Endothelial cell (in vitro differentiated cells): Measurements from ENCODE around the gene PPT1. TPM values are rescaled to one million over a fixed set of nuclear protein-coding genes. Genes with fewer than 3 reads are reported as not detected.
"Not testable (repeated sequence)": the region's sequence is repeated elsewhere in the genome, so short reads cannot be mapped to it uniquely, and the experiment has no call there.

Experiments
- DNase-seq: peaks from one replicate; pipeline ENCODE4 v3.0.0; 2021; ENCODE audit warnings: low spot score
- H3K27ac Mint-ChIP-seq: one replicate; pipeline ENCODE4 v1.8.0; 2021; ENCODE audit warnings: mixed read lengths, inconsistent platforms; ENCODE audit not compliant: unreplicated experiment
- H3K27me3 Mint-ChIP-seq: one replicate; pipeline ENCODE4 v1.8.0; 2021; ENCODE audit warnings: mild to moderate bottlenecking, moderate library complexity, mixed read lengths, inconsistent platforms; ENCODE audit not compliant: unreplicated experiment
- H3K36me3 Mint-ChIP-seq: one replicate; pipeline ENCODE4 v1.8.0; 2021; ENCODE audit warnings: mild to moderate bottlenecking, low read depth, mixed read lengths, inconsistent platforms; ENCODE audit not compliant: unreplicated experiment
- H3K4me1 Mint-ChIP-seq: one replicate; pipeline ENCODE4 v1.8.0; 2021; ENCODE audit warnings: mild to moderate bottlenecking, mixed read lengths, inconsistent platforms; ENCODE audit not compliant: unreplicated experiment
- H3K4me3 Mint-ChIP-seq: one replicate; pipeline ENCODE4 v1.8.0; 2021; ENCODE audit warnings: mild to moderate bottlenecking, mixed read lengths, inconsistent platforms; ENCODE audit not compliant: unreplicated experiment
- H3K9me3 Mint-ChIP-seq: one replicate; pipeline ENCODE4 v1.8.0; 2021; ENCODE audit warnings: mixed read lengths, inconsistent platforms; ENCODE audit not compliant: unreplicated experiment
- CTCF ChIP-seq: fragments of 200-600 bp; sonication (generic); IDR thresholded peaks from one replicate; pipeline ENCODE4 v1.5.0; 2021; ENCODE audit warnings: antibody characterized with exemption; ENCODE audit not compliant: unreplicated experiment
- total RNA-seq: library from RNA; stranded (reverse); fragmentation: NEBNext Ultra II Directional; extraction: Animal tissue kit (Norgen Biotek cat#: 25700); gene quantifications from one replicate; pipeline ENCODE4 v1.2.1, GENCODE V29; 2021; ENCODE audit not compliant: unreplicated experiment

PPT1 gene
- total RNA-seq, 1 donor from 2014 or later = 52.7 TPM

GRCh38 chr1:40092706-40093639, 4.1 kb downstream of the PPT1 start:
- TF ChIP-seq CTCF = no peak
- no peak overlapping the region for H3K4me3 Mint-ChIP-seq
- peaks cover 6% of the 10 kb centered on the region for H3K36me3 Mint-ChIP-seq
- no peak overlapping the region for H3K27ac Mint-ChIP-seq
- peaks cover 2% of the 10 kb centered on the region for H3K27me3 Mint-ChIP-seq
- H3K9me3 Mint-ChIP-seq = no peaks in the 10 kb centered on the region
- DNase-seq = no peak
- H3K4me1 Mint-ChIP-seq = peaks cover 9% of the 10 kb centered on the region

- Mint-ChIP-seq H3K9me3 (no peaks in the 10 kb centered on the region), H3K27me3 (peaks cover 2% of the 10 kb centered on the region), H3K36me3 (peaks cover 6% of the 10 kb centered on the region), H3K4me1 (peaks cover 5% of the 10 kb centered on the region), H3K27ac (no peak overlapping the region), H3K4me3 (no peak overlapping the region)
- no peak for DNase-seq
- no peak for TF ChIP-seq CTCF
Measured at GRCh38 chr1:40092241-40092640, 4.8 kb downstream of the PPT1 start.

GRCh38 chr1:40090652-40091355, 6.2 kb downstream of the PPT1 start:
- Mint-ChIP-seq H3K4me3 (no peak overlapping the region), H3K27ac (no peak overlapping the region), H3K27me3 (peaks cover 2% of the 10 kb centered on the region), H3K36me3 (peaks cover 14% of the 10 kb centered on the region), H3K9me3 (no peaks in the 10 kb centered on the region), H3K4me1 (no peaks in the 10 kb centered on the region)
- TF ChIP-seq CTCF = no peak
- no peak for DNase-seq

- peak; percentile 69 for TF ChIP-seq CTCF
- H3K27me3 Mint-ChIP-seq, H3K4me1 Mint-ChIP-seq, H3K27ac Mint-ChIP-seq, H3K9me3 Mint-ChIP-seq: not testable (repeated sequence)
- peak overlapping the region; percentile 34 for H3K4me3 Mint-ChIP-seq
- DNase-seq = peak; percentile 83
- peaks cover 35% of the 10 kb centered on the region for H3K36me3 Mint-ChIP-seq
Measured at GRCh38 chr1:40084750-40085149, 12.3 kb downstream of the PPT1 start.

- H3K27ac Mint-ChIP-seq = no peak overlapping the region
- TF ChIP-seq CTCF = no peak
- H3K4me3 Mint-ChIP-seq = no peak overlapping the region
- no peak for DNase-seq
- H3K27me3 Mint-ChIP-seq = no peaks in the 10 kb centered on the region
- no peaks in the 10 kb centered on the region for H3K9me3 Mint-ChIP-seq
- H3K36me3 Mint-ChIP-seq = peaks cover 28% of the 10 kb centered on the region
- peaks cover 3% of the 10 kb centered on the region for H3K4me1 Mint-ChIP-seq
Measured at GRCh38 chr1:40081871-40082270, 15.2 kb downstream of the PPT1 start.
